Endometrial microvascular endothelial cells (primary cell): ENCODE data around the gene FBLN2. TPM values are rescaled to one million over a fixed set of nuclear protein-coding genes. Genes with fewer than 3 reads are reported as not detected.

ENCODE experiments used
- in situ Hi-C: cut with HindIII; loops from 2 replicates; pipeline ENCODE4 v1.10.0; 2017; ENCODE audit warnings: low sequenced_read_pairs, low pct_unique_long_range_greater_than_20kb; ENCODE audit errors: inconsistent ontology term
- total RNA-seq: library from RNA; depleted of rRNA; stranded (reverse); fragments of >200 nt; gene quantifications from one replicate; pipeline ENCODE4 v1.2.3, GENCODE V29; 2015; ENCODE audit errors: inconsistent ontology term

FBLN2 gene
- total RNA-seq, 1 donor from 2014 or later: 0.37 TPM

- in situ Hi-C loops: no loop called here
Observed at GRCh38 chr3:13684350-13684749, 135.4 kb downstream of the FBLN2 start.

DNA sequence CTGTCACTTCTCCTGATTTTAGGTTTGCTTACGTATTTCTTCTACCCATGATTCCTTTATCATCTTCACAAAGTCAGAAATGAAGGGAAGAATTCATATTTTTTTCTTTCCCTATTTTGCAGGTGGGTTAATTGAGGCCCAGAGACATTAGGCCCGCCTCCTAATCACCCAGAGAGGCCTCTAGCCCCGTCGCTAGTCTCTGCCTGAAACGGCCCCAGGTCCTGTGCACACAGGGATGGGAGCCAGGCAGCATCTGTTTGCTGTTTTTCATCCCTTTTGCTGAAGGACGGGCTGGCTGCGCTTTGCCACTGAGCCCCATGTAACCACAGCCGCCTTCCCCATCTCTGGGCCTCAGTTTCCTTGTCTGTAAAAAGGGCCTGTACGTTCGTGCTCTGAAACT is 135.9 kb downstream of the FBLN2 start:
- in situ Hi-C loops: no loop called here

DNA sequence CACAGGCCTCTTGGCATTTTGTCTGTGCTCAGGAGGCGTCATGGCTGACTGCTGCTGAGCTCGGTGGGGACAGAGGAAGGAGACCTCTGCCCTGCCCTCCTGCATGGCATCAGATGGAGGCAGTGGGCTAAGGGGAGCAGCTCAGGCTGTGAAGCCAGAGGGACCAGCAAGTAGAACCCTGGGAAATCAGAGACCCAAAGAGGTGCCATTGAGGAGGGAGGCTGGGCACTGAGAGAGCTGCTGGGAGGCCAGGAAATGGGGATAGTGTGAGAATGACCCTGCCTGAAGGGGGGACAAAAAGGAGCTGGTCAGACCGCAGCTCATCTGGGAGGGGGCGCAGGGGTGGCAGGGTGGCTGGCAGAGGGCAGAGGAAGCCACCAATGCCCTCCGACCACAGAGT is 136.8 kb downstream of the FBLN2 start:
- in situ Hi-C loops: no loop called here

DNA sequence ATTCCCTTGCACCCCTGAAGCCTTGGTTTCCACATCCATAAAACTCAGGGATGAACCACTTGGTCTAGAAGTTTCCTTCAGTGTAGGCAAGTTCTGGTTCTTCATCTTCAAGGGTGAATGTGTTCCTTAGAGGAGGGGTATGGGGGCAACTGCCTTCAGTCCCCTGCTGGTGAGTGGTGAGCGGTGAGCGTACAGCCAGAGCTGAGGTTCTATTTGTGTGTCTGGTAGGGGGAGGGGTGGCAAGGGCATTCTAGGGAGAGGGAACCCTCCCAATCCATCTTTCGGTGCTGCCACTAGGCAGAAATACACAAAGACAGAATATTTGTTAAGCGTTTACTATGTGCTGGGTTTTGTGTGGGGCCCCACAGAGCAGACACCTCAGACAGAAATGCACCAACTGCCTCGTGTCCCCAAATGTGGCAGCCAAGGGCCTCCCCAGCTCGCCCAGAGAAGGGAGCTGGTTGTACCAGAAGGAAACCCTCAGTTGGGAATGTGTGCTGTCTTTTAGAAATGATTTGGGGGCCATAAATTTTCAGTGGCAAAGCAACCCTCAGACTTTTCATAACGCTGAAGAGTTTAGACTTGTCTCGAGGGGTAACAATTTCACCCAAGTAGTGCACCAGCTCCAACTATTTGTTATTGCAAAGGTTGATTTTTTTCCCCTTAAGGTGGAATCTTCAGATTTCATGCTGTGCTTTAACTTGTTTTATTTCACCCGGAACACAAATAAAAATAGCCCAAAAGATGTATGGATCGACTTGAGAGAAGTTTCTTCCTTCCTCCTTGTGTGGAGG is 137.6 kb downstream of the FBLN2 start:
- in situ Hi-C loops: no loop called here

GRCh38 chr3:13687517-13687943 is 138.6 kb downstream of the FBLN2 start:
- in situ Hi-C loops: no loop called here

Other genes with a start within 250 kb of the FBLN2 start
- 0.65 TPM for gene NUP210, start 128.8 kb upstream of the FBLN2 start, total RNA-seq
- gene HDAC11, start 68.8 kb upstream of the FBLN2 start, total RNA-seq: 8.3 TPM